Iris pigment epithelial cell (primary cell): Measurements from ENCODE around the gene SLC35B3.
"Not testable (repeated sequence)": the region's sequence is repeated elsewhere in the genome, so short reads cannot be mapped to it uniquely, and the experiment has no call there.

Source experiments
- DNase-seq: peaks from one replicate; pipeline ENCODE4 v3.0.0-alpha.2; 2011; ENCODE audit warnings: low read depth

The SLC35B3 gene

GRCh38 chr6:8435093-8435844, at the start of gene SLC35B3:
Gene SLC35B3, minus strand, starts transcription at chr6:8435545.
- DNase-seq, result peak; percentile 89

- DNase-seq, result no peak
Observed at GRCh38 chr6:8483650-8484049, 48.3 kb upstream of the SLC35B3 start.

GRCh38 chr6:8481727-8482126, 46.4 kb upstream of the SLC35B3 start:
- DNase-seq, result peak; percentile 28

DNA sequence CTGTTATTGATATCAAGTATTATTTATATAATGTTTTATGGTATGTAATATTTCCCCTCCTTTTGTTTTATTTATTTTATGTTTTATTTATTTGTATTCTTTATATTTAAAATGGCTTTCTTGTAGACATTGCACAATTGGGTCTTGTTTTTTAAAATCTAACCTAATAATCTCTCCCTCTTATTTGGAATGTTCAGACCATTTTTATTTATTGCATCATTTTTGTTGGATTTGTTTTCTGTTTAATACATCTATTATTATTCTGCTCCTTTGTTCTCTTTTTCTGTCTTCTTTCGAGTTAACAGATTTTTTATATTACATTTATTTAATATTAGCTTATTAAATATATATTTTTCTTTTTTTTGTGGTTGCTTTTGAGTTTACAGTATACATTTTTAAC, 43.1 kb upstream of the SLC35B3 start:
- DNase-seq, result no peak

- no peak for DNase-seq
Observed at GRCh38 chr6:8476656-8477055, 41.3 kb upstream of the SLC35B3 start.

DNA sequence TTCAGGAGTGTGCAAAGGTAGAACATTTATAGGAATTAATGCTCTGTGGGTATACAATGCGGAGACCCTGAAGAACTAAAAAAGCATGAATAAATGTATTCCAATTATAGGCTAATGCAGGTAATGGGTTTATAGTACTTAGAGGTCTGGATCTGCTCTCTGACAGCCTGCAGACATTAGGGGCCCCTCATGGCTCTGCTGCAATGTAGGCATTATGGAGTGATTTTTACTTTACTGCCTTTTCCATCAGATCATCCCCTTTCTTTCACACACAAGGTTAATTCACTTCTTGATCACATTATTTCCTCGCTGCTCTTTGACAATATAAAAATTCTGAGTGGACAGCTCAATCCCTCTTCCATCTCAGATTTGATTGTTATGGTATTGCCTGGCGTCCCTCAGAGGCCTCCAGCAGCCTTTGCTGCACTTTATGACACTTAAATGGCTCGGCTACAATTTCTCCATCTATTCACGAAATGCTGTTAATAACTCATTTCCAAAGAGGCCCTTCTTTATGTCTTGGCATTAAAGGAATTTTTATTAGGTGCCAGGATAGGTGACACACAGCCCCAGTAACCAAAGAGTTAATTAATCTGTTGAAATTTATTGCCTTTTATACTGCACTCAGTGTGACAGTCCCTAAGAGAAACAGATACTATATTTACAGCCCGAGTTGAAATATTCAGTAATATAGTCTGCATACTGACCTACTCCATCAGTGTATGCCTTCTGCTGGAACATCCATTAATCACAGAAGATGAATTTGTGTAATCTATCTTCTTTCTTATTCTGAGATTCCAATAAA, 33.4 kb upstream of the SLC35B3 start:
- no peak for DNase-seq

GRCh38 chr6:8462694-8463093, 27.3 kb upstream of the SLC35B3 start:
- DNase-seq, result no peak

- DNase-seq, result no peak
Observed at GRCh38 chr6:8462169-8462568, 26.8 kb upstream of the SLC35B3 start.

GRCh38 chr6:8446391-8446790, 11.0 kb upstream of the SLC35B3 start:
- DNase-seq, result no peak

DNA sequence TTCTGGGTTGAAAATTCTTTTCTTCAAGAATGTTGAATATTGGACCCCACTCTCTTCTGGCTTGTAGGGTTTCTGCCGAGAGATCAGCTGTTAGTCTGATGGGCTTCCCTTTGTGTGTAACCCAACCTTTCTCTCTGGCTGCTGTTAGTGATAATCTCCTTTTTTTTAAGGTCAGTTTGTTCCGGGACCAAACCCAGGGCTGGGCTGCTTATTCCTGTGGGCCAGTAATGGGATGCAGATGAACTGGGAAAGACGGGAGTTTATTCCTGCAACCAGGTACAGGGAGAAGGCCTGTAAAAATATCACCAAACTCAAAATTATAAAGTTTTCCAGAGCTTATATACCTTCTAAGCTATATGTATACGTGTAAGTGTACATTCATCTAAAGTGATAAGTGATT, 10.6 kb upstream of the SLC35B3 start:
- DNase-seq, result not testable (repeated sequence)

DNA sequence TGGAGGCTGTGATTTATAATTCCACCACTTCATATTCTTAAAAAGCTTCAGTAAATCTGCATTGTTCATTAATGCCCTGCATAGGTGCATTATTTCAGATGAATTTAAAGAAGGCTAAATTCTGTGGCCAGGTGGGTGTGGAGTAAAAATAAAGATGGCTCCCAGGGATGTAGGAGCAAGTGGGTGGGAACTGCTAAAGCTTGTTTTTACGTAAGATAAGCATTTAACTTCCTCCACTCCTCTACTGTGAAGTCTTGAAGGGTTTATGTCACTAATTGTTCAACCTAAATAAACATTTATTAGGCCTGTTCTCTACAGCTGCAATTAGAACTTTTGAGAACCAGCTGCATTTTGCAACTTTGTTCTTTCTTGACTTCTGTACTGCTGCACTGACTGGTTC, 6.8 kb upstream of the SLC35B3 start:
- DNase-seq, result no peak

- no peak for DNase-seq
Observed at GRCh38 chr6:8441452-8441851, 6.1 kb upstream of the SLC35B3 start.

GRCh38 chr6:8439601-8440268, 4.4 kb upstream of the SLC35B3 start:
- DNase-seq, result no peak

DNA sequence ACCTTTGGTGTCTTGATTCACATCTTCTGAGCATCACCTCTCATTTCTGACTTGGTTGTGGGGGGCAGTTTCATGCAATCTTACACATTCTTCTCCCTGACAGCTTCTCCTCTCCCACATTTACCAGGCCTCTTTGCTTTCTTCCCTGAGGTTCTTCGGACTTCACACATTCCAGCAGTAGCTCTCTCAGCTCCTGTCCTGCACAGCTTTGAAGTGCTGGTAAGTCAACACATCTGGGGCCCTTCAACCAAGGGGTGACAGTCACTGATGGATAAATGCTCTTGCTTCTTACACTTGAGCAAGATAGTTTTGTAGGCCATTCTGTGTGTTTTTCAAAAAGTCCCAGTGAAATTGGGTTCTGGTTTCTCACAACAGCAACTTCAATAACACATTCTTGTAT, 2.5 kb upstream of the SLC35B3 start:
- no peak for DNase-seq

GRCh38 chr6:8436966-8437365, 1.6 kb upstream of the SLC35B3 start:
- no peak for DNase-seq

DNA sequence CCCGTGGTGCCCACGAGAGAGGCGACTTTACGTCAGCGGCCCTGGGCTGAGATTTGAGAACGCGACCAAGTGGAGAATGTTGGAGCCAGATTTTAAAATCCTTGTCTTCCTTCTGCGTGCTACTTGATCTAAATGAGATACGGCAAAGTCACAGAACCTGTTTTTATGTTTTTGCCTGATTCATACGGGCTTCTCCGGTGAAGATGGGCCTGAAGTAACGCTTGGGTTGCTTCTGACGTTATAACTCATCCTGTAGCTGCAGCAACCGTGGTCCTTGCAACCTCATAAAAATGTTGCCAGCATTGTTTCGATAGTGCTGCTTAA, 462 bp upstream of the SLC35B3 start:
- no peak for DNase-seq

GRCh38 chr6:8434727-8435092, 635 bp downstream of the SLC35B3 start:
- DNase-seq, result peak; percentile 1

GRCh38 chr6:8432614-8433013, 2.7 kb downstream of the SLC35B3 start:
- DNase-seq, result peak; percentile 19

DNA sequence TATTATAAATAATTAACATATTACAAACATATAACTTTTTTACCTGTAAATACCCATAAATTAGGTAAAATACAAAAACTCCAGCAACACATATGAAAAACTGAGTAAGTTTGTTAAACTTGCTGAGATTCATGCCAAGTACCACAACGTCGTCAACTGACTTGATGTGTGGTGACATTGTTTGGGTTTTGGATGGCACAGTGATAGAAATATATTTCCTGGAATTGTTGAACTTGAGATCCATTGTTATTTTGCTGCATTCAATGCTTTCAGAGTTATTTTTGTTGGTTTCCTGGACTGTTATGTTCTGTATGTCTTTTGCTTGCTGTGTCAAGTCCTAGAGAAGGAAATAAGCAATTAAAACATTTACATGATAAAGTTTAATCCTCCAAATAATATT, 5.5 kb downstream of the SLC35B3 start:
- DNase-seq, result no peak

- DNase-seq, result not testable (repeated sequence)
Observed at GRCh38 chr6:8426544-8426943, 8.8 kb downstream of the SLC35B3 start.

GRCh38 chr6:8420031-8420588, 15.2 kb downstream of the SLC35B3 start:
- no peak for DNase-seq

DNA sequence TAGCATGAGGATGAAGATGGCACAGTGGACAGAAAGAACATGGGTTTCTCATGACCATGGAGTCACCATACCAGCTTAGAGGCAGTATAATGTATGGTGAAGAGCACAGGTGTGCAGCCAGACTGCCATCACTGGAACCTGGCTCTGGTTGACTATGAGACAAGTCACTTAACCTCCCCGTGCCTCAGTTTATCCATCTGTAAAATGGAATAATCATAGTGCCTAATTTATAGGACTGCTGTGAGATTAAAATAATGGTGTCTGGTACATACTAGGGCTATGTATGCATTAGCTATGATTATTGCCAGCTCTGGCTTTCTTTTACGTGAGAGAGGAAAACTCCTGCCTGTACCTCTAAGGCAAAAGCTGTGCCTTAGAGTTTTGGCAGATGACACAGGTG, 19.4 kb downstream of the SLC35B3 start:
- no peak for DNase-seq

- no peak for DNase-seq
Observed at GRCh38 chr6:8415280-8415679, 20.1 kb downstream of the SLC35B3 start.
